Hepatocyte (in vitro differentiated cells): ENCODE results near the gene RENBP. TPM values are rescaled to one million over a fixed set of nuclear protein-coding genes. Genes with fewer than 3 reads are reported as not detected.

Experiments used
- DNase-seq: peaks from one replicate; pipeline ENCODE4 v3.0.0-alpha.2; 2016; ENCODE audit warnings: low spot score
- H2AFZ ChIP-seq: fragments of 200-600 bp; sonication (generic); 2 replicates; pipeline ENCODE4 v1.6.0; 2016; ENCODE audit warnings: antibody characterized with exemption, mild to moderate bottlenecking
- H3K27ac ChIP-seq: fragments of 200-600 bp; sonication (generic); 2 replicates; pipeline ENCODE4 v1.5.1; 2016; ENCODE audit warnings: mild to moderate bottlenecking
- H3K27me3 ChIP-seq: fragments of 200-600 bp; sonication (generic); 2 replicates; pipeline ENCODE4 v1.6.1; 2016
- H3K36me3 ChIP-seq: fragments of 200-600 bp; sonication (generic); replicated peaks from 2 replicates; pipeline ENCODE4 v1.5.1; 2016; ENCODE audit warnings: low read depth; ENCODE audit not compliant: insufficient read depth
- H3K4me1 ChIP-seq: fragments of 200-600 bp; sonication (generic); 2 replicates; pipeline ENCODE4 v1.5.1; 2016; ENCODE audit warnings: mild to moderate bottlenecking, moderate library complexity; ENCODE audit not compliant: insufficient read depth
- H3K4me2 ChIP-seq: fragments of 200-600 bp; sonication (generic); 2 replicates; pipeline ENCODE4 v1.6.0; 2016
- H3K4me3 ChIP-seq: fragments of 200-600 bp; sonication (generic); 2 replicates; pipeline ENCODE4 v1.5.1; 2016; ENCODE audit warnings: mild to moderate bottlenecking
- H3K79me2 ChIP-seq: fragments of 200-600 bp; sonication (generic); 2 replicates; pipeline ENCODE4 v1.6.0; 2017; ENCODE audit warnings: mild to moderate bottlenecking
- H3K9me2 ChIP-seq: fragments of 200-600 bp; sonication (generic); replicated peaks from 2 replicates; pipeline ENCODE4 v1.6.0; 2017; ENCODE audit warnings: mild to moderate bottlenecking; ENCODE audit not compliant: insufficient read depth
- H3K9me3 ChIP-seq: fragments of 200-600 bp; sonication (generic); 2 replicates; pipeline ENCODE4 v1.5.1; 2016; ENCODE audit warnings: low read depth, mild to moderate bottlenecking
- H4K20me1 ChIP-seq: fragments of 200-600 bp; sonication (generic); 2 replicates; pipeline ENCODE4 v1.6.0; 2016; ENCODE audit warnings: mild to moderate bottlenecking; ENCODE audit not compliant: insufficient read depth, poor library complexity, severe bottlenecking
- CTCF ChIP-seq: fragments of 200-600 bp; sonication (generic); IDR thresholded peaks from 2 replicates; pipeline ENCODE4 v1.5.1; 2016; ENCODE audit warnings: antibody characterized with exemption, mild to moderate bottlenecking; ENCODE audit not compliant: poor library complexity
- EZH2 ChIP-seq: fragments of 200-600 bp; sonication (generic); IDR thresholded peaks from 2 replicates; pipeline ENCODE4 v1.6.1; 2016; ENCODE audit warnings: antibody characterized with exemption, mild to moderate bottlenecking, borderline replicate concordance
- EZH2phosphoT487 ChIP-seq: fragments of 200-600 bp; sonication (generic); IDR thresholded peaks from one replicate; pipeline ENCODE4 v1.6.1; 2018; ENCODE audit warnings: antibody characterized with exemption, mild to moderate bottlenecking, low read depth, moderate library complexity; ENCODE audit not compliant: unreplicated experiment, severe bottlenecking
- WGBS: methylation state at CpG from one replicate; pipeline ENCODE4 v1.1.6; 2016; ENCODE audit warnings: low lambda C conversion rate; ENCODE audit errors: missing lambda C conversion rate; 5-methylcytosine and 5-hydroxymethylcytosine counted together
- polyA plus RNA-seq: library from polyadenylated mRNA; unstranded; fragments of >200 nt; fragmentation: Nextera tagmentation; extraction: Ambion mirVana; gene quantifications from 2 replicates; pipeline ENCODE4 v1.2.1, GENCODE V29; 2016
- total RNA-seq: library from RNA; depleted of rRNA; stranded (reverse); fragments of >200 nt; gene quantifications from 2 replicates; pipeline ENCODE4 v1.2.3, GENCODE V29; 2014

RENBP gene
- total and polyA plus RNA-seq, 2 experiments from 2014 or later: 5.8 to 22.8 TPM

- 90% methylated on average over 8 of the region's 8 CpGs for WGBS
- no peaks in the 10 kb centered on the region for H3K9me2 ChIP-seq
These were observed 47.7 kb upstream of the RENBP start for GRCh38 chrX:153992180-153992579.

GRCh38 chrX:153991013-153991580 lies 46.7 kb upstream of the RENBP start:
- no peaks in the 10 kb centered on the region for H3K79me2 ChIP-seq
- no peak for DNase-seq
- no peak overlapping the region for H2AFZ ChIP-seq
- H3K4me3 ChIP-seq: no peak overlapping the region
- H3K4me2 ChIP-seq: no peak overlapping the region
- no peak overlapping the region for H3K27ac ChIP-seq
- no peaks in the 10 kb centered on the region for H3K4me1 ChIP-seq
- no peaks in the 10 kb centered on the region for H3K9me2 ChIP-seq
- no peaks in the 10 kb centered on the region for H3K36me3 ChIP-seq
- TF ChIP-seq EZH2phosphoT487: no peak
- no peak for TF ChIP-seq CTCF
- TF ChIP-seq EZH2: no peak
- no peaks in the 10 kb centered on the region for H3K9me3 ChIP-seq
- no peaks in the 10 kb centered on the region for H4K20me1 ChIP-seq
- 92% methylated on average over 3 of the region's 3 CpGs for WGBS
- no peaks in the 10 kb centered on the region for H3K27me3 ChIP-seq

More at GRCh38 chrX:153992180-153992579, 47.7 kb upstream of the RENBP start:
- no peaks in the 10 kb centered on the region for H3K36me3 ChIP-seq
- no peaks in the 10 kb centered on the region for H3K27me3 ChIP-seq
- no peak for DNase-seq
- no peak overlapping the region for H2AFZ ChIP-seq
- no peaks in the 10 kb centered on the region for H4K20me1 ChIP-seq
- H3K4me1 ChIP-seq: no peaks in the 10 kb centered on the region
- no peaks in the 10 kb centered on the region for H3K9me3 ChIP-seq
- H3K27ac ChIP-seq: no peak overlapping the region
- H3K4me3 ChIP-seq: no peak overlapping the region
- H3K4me2 ChIP-seq: no peak overlapping the region
- TF ChIP-seq EZH2: no peak
- TF ChIP-seq EZH2phosphoT487: no peak
- TF ChIP-seq CTCF: no peak
- H3K79me2 ChIP-seq: no peaks in the 10 kb centered on the region

GRCh38 chrX:153989973-153990655 lies 45.7 kb upstream of the RENBP start:
- no peaks in the 10 kb centered on the region for H3K36me3 ChIP-seq
- TF ChIP-seq CTCF: no peak
- TF ChIP-seq EZH2phosphoT487: no peak
- H3K79me2 ChIP-seq: no peaks in the 10 kb centered on the region
- H2AFZ ChIP-seq: no peak overlapping the region
- DNase-seq: no peak
- H4K20me1 ChIP-seq: no peaks in the 10 kb centered on the region
- no peak overlapping the region for H3K27ac ChIP-seq
- H3K4me1 ChIP-seq: no peaks in the 10 kb centered on the region
- H3K9me3 ChIP-seq: no peaks in the 10 kb centered on the region
- no peaks in the 10 kb centered on the region for H3K9me2 ChIP-seq
- no peak overlapping the region for H3K4me2 ChIP-seq
- H3K27me3 ChIP-seq: no peaks in the 10 kb centered on the region
- no peak overlapping the region for H3K4me3 ChIP-seq
- 89% methylated on average over 14 of the region's 14 CpGs for WGBS
